Measurements from ENCODE around the gene C6orf89.

The C6orf89 gene

GRCh38 chr6:36847991-36848390 lies 37.8 kb upstream of the C6orf89 start:
- no peak for DNase-seq (ENCODE audit: low spot score)
- TF ChIP-seq CTCF (IDR thresholded peaks at IDR 0.05; ENCODE audit: extremely low read depth, missing control alignments) = no peak

- DNase-seq (ENCODE audit: low spot score) = no peak
- no peak for TF ChIP-seq CTCF (IDR thresholded peaks at IDR 0.05; ENCODE audit: extremely low read depth, missing control alignments)
Measured at GRCh38 chr6:36848658-36849441, 36.9 kb upstream of the C6orf89 start.

- TF ChIP-seq CTCF (IDR thresholded peaks at IDR 0.05; ENCODE audit: extremely low read depth, missing control alignments) = no peak
- DNase-seq (ENCODE audit: low spot score) = no peak
Measured at GRCh38 chr6:36850021-36850420, 35.7 kb upstream of the C6orf89 start.

- peak; percentile 76 for TF ChIP-seq CTCF (IDR thresholded peaks at IDR 0.05; ENCODE audit: extremely low read depth, missing control alignments)
- DNase-seq (ENCODE audit: low spot score) = peak; percentile 68
Measured at GRCh38 chr6:36851149-36851614, 34.6 kb upstream of the C6orf89 start.

GRCh38 chr6:36851626-36852025 lies 34.1 kb upstream of the C6orf89 start:
- no peak for DNase-seq (ENCODE audit: low spot score)
- TF ChIP-seq CTCF (IDR thresholded peaks at IDR 0.05; ENCODE audit: extremely low read depth, missing control alignments) = no peak

- no peak for TF ChIP-seq CTCF (IDR thresholded peaks at IDR 0.05; ENCODE audit: extremely low read depth, missing control alignments)
- DNase-seq (ENCODE audit: low spot score) = no peak
Measured at GRCh38 chr6:36852481-36853147, 33.1 kb upstream of the C6orf89 start.

- TF ChIP-seq CTCF (IDR thresholded peaks at IDR 0.05; ENCODE audit: extremely low read depth, missing control alignments) = no peak
- no peak for DNase-seq (ENCODE audit: low spot score)
Measured at GRCh38 chr6:36853325-36853724, 32.4 kb upstream of the C6orf89 start.
